GM21390 (cell line): ENCODE results near the gene LIN28A.

Experiments
- ATAC-seq: cut with Tn5 transposase; IDR thresholded peaks from one replicate; pipeline ENCODE4 v1.9.1; 2021; ENCODE audit not compliant: unreplicated experiment

LIN28A gene

DNA sequence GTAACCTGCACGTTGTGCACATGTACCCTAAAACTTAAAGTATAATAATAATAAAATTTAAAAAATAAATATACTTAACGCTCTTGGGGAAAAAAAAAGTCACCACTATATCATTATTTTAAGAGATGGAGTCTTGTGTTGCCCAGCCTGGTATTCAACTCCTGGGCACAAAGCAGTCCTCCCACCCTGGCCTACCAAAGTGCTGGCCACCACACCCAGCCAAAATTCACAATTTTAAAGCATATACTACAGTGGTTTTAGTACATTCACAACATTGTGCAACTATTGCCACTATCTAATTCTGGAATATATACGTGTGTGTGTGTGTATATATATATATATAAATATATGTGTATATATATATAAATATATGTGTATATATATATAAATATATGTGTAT lies 67.5 kb downstream of the LIN28A start:
- no peak for ATAC-seq

- no peak for ATAC-seq
These were observed 68.4 kb downstream of the LIN28A start for GRCh38 chr1:26478988-26479387.
